T-helper 22 cell (primary cell): ENCODE measurements around the gene OTULINL.

ENCODE experiments used
- DNase-seq: peaks from one replicate; pipeline ENCODE4 v3.0.0-alpha.2; 2020; ENCODE audit warnings: low read depth

Gene OTULINL

DNA sequence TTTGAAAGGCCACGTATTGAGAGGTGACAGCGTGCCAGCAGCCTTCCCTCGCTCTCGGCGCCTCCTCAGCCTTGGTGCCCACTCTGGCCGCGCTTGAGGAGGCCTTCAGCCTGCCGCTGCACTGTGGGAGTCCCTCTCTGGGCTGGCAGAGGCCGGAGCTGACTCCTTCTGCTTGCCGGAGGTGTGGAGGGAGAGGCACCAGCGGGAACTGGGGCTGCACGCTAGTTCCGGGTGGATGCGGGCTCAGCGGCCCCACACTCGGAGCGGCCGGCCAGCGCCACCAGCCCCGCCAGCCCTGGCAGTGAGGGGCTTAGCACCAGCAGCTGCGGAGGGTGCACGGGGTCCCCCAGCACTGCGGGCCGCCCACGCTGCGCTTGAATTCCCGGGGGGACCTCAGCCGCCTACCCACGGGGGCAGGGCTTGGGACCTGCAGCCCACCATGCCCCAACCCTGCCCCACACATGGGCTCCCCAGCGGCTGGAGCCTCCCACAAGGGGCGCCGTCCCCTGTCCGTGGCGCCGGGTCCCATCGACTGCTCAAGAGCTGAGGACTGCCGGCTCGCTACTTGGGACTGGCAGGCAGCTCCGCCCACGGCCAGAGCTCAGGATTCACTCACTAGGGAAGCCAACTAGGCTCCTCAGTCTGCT, 4.4 kb upstream of the OTULINL start:
- DNase-seq = no peak

- DNase-seq = no peak
These were observed 3.6 kb upstream of the OTULINL start for GRCh38 chr5:14577971-14578370.

DNA sequence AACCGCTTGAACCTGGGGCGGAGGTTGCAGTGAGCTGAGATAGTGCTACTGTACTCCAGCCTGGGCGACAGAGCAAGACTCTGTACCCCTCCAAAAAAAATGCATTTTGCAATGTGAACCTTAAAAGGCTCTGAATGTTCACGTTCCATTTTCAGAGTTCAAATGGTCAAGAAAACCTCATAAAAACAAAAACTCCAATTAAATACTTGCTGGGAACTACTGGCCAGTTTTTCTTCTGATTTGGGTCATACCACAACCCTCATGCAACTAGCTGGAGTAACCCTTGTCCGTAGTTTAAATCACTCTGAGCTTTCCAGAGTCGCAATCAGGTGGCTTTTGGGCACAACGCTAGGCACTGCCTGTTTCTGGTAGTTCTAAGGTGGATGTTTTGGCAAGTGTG, 2.3 kb upstream of the OTULINL start:
- DNase-seq = no peak

- no peak for DNase-seq
These were observed 1.7 kb upstream of the OTULINL start for GRCh38 chr5:14579731-14580397.

DNA sequence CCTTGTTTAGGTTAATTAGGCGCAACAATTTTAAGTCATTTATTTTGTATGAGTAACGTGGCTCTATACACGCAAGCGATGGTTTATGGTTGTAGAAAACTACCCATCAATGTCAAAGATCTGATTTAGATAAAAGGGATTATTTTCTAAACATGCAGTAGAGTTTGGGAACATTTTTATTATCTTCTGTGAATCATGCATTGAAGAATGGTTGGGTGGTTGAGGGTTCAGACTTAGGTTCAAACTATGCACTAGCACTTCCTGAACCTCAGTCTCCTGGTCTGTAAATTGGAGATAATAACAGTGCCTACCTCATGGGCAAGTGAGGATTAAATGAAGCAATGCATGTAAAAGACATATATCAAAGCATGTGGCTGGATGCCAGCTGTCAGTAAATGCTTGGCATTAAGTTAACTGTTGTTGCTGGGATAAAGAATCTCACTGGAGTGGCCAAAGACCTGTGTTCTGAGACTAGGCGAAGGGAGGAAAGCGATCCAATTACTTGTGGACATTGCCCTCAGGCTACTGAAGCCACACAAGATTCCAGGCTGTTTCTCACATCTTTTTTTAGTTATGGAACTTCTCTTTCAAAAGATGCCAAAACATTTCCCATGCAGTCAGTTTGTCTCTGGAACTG, 1.1 kb upstream of the OTULINL start:
- DNase-seq = no peak

DNA sequence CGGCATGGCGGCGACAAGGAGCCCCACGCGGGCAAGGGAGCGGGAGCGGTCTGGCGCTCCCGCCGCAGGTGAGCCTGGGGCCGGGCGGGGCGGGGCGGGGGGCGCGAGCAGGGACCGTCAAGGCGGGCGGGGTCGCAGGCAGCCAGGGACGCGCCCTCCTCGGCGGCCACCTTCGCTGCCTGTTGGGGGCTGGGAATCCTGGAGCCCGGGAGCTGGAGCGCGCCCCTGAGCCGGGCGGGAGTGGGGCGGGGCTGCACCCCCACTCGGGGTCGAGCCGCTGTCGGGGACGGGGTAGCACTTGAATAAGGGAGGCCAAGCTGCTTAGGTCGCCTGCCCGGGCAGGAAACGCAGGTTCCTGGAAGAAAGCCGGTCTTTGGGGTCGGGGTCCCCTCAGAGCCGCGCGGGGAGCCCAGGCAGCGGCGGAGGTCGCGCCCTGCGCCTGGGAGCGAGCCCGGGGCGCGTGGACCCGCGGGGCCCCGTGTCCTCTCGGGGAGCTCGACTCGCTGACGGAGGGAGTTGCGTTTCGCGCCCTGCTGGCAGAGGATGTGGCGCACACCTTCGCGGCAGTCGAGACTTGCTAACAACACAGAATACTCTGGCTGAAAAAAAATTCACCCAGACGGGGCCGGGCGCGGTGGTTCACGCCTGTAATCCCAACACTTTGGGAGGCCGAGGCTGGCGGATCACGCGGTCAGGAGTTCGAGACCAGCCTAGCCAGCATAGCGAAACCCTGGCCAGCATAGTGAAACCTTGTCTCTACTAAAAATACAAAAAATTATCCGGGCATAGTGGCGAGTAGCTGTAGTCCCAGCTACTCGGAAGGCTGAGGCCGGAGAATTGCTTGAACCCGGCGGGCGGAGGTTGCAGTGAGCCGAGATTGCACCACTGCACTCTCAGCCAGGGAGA, 552 bp downstream of the OTULINL start:
- peak; percentile 61 for DNase-seq

- DNase-seq = no peak
These were observed 1.2 kb downstream of the OTULINL start for GRCh38 chr5:14582797-14583137.

GRCh38 chr5:14584848-14585247, 3.3 kb downstream of the OTULINL start:
- no peak for DNase-seq

- no peak for DNase-seq
These were observed 5.6 kb downstream of the OTULINL start for GRCh38 chr5:14587150-14587549.

DNA sequence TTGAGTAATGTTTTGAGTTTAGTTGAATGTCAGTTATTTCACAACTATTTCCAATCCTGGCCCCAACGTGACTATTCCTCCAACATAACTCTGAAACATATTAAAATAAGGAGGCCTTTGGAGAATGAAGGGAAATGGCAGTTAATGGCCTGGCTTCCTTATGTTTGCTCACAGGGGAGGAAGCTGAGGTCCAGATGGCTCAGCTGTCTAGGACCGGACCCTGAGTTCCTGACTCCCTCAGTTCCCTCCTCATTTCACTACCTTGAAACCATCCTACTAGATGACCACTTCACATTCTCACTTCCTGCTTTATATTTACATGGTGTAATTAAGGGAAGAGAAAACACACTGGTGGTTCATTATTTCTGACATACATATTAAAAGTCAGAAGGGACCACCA, 6.6 kb downstream of the OTULINL start:
- DNase-seq = no peak

GRCh38 chr5:14588758-14589543, 7.4 kb downstream of the OTULINL start:
- DNase-seq = no peak

DNA sequence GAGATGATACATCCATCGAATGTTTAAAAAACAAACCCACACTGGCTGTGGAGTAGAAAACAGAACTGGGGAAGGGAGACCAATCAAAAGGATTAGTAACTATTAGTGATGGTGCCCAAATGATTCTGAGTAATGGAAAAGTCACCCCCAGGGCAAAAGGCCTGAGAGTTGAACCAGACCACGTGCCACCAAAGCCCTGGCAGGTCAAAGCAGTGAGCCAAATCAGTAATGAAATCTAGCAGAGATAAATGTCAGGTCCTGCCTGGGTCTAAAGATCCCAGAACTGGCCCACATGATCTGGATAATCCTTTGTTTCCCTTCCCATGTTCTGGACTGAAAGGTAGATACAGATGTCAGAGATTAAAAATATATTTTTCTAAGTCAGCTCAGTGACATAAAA, 9.4 kb downstream of the OTULINL start:
- no peak for DNase-seq

GRCh38 chr5:14591548-14591947, 10.0 kb downstream of the OTULINL start:
- no peak for DNase-seq

DNA sequence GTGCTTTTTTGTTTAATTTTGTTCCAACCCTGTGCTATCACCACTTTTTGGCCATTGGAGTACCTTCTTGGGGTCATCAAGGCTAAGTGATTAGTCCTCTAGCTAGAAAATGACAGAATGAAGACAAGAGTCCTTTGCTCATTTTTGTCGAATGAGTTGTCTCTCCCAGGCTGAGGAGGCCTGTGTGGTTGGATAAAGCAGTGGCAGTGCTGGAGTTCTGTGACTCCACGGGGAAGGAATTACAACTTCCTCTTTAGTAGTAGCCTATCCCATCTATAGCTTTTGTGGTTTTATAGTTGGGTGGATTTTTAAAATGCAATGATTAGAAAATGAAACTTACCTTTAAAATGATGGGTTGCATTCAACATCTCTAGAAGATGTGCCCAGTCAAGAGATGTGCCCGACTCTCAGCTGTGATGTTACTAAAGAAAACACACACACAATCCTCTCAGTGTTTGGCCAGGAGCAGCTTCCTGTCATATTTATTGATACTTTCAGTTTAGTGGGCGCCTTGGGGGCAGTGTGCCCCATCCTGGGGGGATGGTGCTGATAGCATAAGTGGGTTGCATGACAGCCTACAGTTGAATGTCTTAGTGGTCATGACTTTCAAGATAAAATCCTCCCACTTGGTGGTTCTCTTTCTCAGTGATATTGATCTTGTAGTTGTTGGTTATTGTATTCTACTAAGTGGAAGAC, 11.9 kb downstream of the OTULINL start:
- no peak for DNase-seq

DNA sequence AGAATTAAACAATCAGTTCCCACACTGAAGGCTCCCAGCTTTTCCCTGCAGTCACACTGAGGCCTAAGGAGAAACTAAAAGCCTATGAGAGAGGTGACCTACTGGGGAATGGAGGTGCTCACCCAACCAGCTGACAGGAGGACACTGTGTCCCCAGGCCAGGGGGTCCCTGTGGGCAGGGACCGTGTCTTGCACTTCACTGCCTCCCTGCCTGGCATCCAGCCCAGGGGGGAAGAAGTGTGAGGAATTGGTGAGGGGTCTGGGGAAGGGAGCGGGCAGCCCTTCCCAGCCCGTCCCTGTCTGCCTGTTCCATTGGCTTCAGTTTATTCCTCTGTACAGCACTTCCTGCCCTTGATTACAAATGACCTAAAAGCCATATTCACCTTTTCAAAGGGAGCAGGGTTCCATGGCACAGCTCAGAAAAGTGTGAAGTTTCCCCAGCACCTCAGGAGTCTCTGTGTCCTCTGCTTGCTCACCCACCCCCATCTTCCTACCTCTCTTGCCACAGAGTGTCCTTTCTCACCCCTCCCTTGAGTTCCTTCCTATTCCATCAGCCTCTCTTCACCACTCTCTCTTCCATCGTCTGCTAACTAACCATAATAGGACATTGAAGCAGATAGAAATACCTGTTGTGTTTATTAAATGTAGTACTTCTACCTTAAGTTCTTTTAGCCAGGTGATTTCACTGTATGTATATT, 12.9 kb downstream of the OTULINL start:
- DNase-seq = no peak

- no peak for DNase-seq
These were observed 13.6 kb downstream of the OTULINL start for GRCh38 chr5:14595189-14595588.

DNA sequence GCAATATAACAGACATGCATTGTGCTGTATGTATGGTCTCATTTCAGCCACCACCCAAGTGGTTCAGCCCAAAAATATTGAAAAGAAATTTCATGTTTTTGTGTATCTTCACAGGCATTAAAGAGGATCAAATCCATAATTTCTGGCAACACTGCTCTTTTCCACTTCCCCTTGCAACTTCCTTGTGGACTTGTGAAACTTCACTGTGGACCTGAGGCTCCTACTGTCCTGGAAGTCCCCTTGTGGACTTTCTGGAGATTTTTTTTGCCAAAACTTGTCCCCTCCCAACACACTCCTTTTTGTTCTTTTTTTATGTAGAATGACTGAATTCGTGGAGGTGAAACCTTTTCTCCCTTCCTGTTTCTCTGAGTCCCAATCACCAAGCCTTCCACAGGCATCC, 14.3 kb downstream of the OTULINL start:
- DNase-seq = no peak

DNA sequence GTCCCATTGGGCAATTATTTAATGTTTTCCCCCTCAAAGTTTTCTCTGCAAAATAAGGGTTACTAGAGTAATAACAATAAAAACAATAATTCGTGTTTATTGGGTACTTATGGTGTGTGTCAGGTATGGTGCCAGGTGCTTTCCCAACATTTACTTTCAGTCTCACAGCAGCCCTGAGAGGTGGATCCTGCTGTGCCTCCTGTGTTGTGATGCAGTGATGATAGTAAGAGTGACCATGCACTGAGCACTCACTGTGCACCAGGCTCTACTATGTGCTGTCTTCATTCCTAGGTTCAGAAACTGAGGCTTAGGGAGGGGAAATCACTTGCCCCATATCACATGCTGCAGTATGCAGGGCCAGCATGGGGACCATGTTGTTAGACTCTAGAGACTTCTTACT, 15.5 kb downstream of the OTULINL start:
- DNase-seq = no peak

- DNase-seq = no peak
These were observed 16.6 kb downstream of the OTULINL start for GRCh38 chr5:14598225-14598624.

GRCh38 chr5:14599476-14600127, 18.0 kb downstream of the OTULINL start:
- DNase-seq = no peak
